A549 (cell line): Measurements from ENCODE around the gene NCL.
"Not testable (repeated sequence)": the region's sequence is repeated elsewhere in the genome, so short reads cannot be mapped to it uniquely, and the experiment has no call there.

Source experiments
- CHD4 ChIP-seq: fragments of 200-600 bp; sonication (generic); IDR thresholded peaks from 2 replicates; pipeline ENCODE4 v1.6.1; 2016; ENCODE audit warnings: antibody characterized with exemption, mild to moderate bottlenecking, borderline replicate concordance
- ELK1 ChIP-seq: fragments of 150-350 bp; IDR thresholded peaks from 2 replicates; pipeline ENCODE4 v1.6.1; 2014; ENCODE audit warnings: low read depth, mild to moderate bottlenecking, low read length
- FOSL2 ChIP-seq, 2 experiments: fragments of 450-650 bp in 1 of 2; fragments of >200 bp in 1 of 2; sonication (Bioruptor Twin) in 1 of 2; formaldehyde crosslinking; IDR thresholded peaks; 2 replicates each; pipeline versions ENCODE4 v1.5.0 to v1.6.1; 2016 to 2020; ENCODE audit warnings: mild to moderate bottlenecking in 1 of 2, moderate library complexity in 1 of 2
- HOXA7 ChIP-seq: fragments of 250-450 bp; sonication (Bioruptor Pico); IDR thresholded peaks from 2 replicates; pipeline ENCODE4 v1.5.0; 2020; ENCODE audit warnings: mild to moderate bottlenecking, moderate library complexity
- JUN ChIP-seq, 2 experiments: fragments of >200 bp; sonication (Bioruptor Twin); formaldehyde crosslinking; IDR thresholded peaks; 2 replicates in 1 of 2; 3 replicates in 1 of 2; pipeline ENCODE4 v1.6.1; 2016 to 2017
- NR3C1 ChIP-seq: fragments of >200 bp; sonication (Bioruptor Twin); formaldehyde crosslinking; IDR thresholded peaks from 3 replicates; pipeline ENCODE4 v1.6.1; 2017
- POLR2A ChIP-seq: IDR thresholded peaks from 2 replicates; pipeline ENCODE4 v1.6.1; 2012; ENCODE audit warnings: mild to moderate bottlenecking, low read length
- POLR2AphosphoS2 ChIP-seq: conservative IDR thresholded peaks from 2 replicates; pipeline ENCODE4 v1.6.1; 2012; ENCODE audit warnings: low read length, improper control_type of control experiment, inconsistent platforms
- RAD21 ChIP-seq, 2 experiments: fragments of >200 bp in 1 of 2; sonication (Bioruptor Twin) in 1 of 2; formaldehyde crosslinking in 1 of 2; IDR thresholded peaks in 1 of 2; conservative IDR thresholded peaks in 1 of 2; 2 replicates in 1 of 2; 3 replicates in 1 of 2; pipeline ENCODE4 v1.6.1; 2012 to 2018; ENCODE audit warnings: inconsistent platforms in 1 of 2
- SREBF2 ChIP-seq: fragments of 450-650 bp; IDR thresholded peaks from 2 replicates; pipeline ENCODE4 v1.6.1; 2014; ENCODE audit warnings: mild to moderate bottlenecking, moderate library complexity
- TF ChIP-seq, protein P1 (sequence below): fragments of >200 bp; sonication (Bioruptor Twin); formaldehyde crosslinking; IDR thresholded peaks from 3 replicates; pipeline ENCODE4 v1.5.1; 2016
- TF ChIP-seq, protein P2 (sequence below): IDR thresholded peaks from 2 replicates; pipeline ENCODE4 v1.6.1; 2012; ENCODE audit warnings: low read depth, borderline replicate concordance
- TF ChIP-seq, protein P3 (sequence below): fragments of 200-600 bp; sonication (generic); IDR thresholded peaks from 2 replicates; pipeline ENCODE4 v1.6.1; 2016; ENCODE audit warnings: antibody characterized with exemption, mild to moderate bottlenecking, moderate library complexity

DNA sequence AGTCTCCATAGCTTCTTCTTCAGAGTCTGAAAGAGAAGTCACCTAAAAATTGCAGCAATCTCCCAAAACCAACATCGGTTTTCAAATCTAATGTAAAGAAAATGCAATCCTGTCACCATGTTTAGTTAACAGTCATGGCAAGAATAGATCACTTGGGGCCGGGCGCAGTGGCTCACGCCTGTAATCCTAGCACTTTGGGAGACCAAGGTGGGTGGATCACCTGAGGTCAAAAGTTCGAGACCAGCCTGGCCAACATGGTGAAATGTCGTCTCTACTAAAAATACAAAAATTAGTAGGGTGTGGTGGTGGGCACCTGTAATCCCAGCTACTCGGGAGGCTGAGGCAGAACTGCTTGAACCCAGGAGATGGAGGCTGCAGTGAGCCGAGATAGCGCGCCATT, 3.4 kb downstream of the NCL start:
- not testable (repeated sequence) for TF ChIP-seq RAD21 (conservative IDR thresholded peaks at IDR 0.05 in 1 of 2, IDR thresholded peaks at IDR 0.05 in 1 of 2); POLR2AphosphoS2; HOXA7 (CRISPR knock-in tag); POLR2A; FOSL2 (IDR thresholded peaks at IDR 0.05); FOSL2 (CRISPR knock-in tag; IDR thresholded peaks at IDR 0.05); ELK1; SREBF2; CHD4; NR3C1; JUN (IDR thresholded peaks at IDR 0.05)
- TF ChIP-seq, protein P1, sequence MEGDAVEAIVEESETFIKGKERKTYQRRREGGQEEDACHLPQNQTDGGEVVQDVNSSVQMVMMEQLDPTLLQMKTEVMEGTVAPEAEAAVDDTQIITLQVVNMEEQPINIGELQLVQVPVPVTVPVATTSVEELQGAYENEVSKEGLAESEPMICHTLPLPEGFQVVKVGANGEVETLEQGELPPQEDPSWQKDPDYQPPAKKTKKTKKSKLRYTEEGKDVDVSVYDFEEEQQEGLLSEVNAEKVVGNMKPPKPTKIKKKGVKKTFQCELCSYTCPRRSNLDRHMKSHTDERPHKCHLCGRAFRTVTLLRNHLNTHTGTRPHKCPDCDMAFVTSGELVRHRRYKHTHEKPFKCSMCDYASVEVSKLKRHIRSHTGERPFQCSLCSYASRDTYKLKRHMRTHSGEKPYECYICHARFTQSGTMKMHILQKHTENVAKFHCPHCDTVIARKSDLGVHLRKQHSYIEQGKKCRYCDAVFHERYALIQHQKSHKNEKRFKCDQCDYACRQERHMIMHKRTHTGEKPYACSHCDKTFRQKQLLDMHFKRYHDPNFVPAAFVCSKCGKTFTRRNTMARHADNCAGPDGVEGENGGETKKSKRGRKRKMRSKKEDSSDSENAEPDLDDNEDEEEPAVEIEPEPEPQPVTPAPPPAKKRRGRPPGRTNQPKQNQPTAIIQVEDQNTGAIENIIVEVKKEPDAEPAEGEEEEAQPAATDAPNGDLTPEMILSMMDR = not testable (repeated sequence)
- TF ChIP-seq, protein P2, sequence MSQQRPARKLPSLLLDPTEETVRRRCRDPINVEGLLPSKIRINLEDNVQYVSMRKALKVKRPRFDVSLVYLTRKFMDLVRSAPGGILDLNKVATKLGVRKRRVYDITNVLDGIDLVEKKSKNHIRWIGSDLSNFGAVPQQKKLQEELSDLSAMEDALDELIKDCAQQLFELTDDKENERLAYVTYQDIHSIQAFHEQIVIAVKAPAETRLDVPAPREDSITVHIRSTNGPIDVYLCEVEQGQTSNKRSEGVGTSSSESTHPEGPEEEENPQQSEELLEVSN = not testable (repeated sequence)
- TF ChIP-seq, protein P3, sequence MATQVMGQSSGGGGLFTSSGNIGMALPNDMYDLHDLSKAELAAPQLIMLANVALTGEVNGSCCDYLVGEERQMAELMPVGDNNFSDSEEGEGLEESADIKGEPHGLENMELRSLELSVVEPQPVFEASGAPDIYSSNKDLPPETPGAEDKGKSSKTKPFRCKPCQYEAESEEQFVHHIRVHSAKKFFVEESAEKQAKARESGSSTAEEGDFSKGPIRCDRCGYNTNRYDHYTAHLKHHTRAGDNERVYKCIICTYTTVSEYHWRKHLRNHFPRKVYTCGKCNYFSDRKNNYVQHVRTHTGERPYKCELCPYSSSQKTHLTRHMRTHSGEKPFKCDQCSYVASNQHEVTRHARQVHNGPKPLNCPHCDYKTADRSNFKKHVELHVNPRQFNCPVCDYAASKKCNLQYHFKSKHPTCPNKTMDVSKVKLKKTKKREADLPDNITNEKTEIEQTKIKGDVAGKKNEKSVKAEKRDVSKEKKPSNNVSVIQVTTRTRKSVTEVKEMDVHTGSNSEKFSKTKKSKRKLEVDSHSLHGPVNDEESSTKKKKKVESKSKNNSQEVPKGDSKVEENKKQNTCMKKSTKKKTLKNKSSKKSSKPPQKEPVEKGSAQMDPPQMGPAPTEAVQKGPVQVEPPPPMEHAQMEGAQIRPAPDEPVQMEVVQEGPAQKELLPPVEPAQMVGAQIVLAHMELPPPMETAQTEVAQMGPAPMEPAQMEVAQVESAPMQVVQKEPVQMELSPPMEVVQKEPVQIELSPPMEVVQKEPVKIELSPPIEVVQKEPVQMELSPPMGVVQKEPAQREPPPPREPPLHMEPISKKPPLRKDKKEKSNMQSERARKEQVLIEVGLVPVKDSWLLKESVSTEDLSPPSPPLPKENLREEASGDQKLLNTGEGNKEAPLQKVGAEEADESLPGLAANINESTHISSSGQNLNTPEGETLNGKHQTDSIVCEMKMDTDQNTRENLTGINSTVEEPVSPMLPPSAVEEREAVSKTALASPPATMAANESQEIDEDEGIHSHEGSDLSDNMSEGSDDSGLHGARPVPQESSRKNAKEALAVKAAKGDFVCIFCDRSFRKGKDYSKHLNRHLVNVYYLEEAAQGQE = not testable (repeated sequence)
